ENCODE results near the gene ADGRG6.
"Not testable (repeated sequence)": the region's sequence is repeated elsewhere in the genome, so short reads cannot be mapped to it uniquely, and the experiment has no call there.

ADGRG6 gene

DNA sequence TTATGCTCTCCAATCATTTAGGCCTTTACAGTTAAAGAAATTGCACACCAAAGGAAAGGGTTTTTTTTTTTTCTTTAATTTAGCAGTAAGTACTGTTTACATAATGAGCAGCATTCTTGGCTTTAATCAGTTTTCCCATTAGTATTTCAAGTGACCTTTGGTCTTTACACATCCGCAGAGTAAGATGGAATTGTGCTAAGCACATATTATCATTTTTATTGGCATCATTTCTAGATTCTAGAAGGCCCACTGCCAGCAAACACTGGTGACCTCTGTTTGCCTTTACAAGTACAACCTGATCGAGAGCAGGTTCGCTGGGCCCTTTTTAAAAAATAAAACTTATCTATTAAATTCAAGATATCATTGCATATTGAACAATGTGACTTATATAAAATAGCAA lies 104.3 kb downstream of the ADGRG6 start:
- DNase-seq (ENCODE audit: low read depth in 2 of 3, low spot score in 1 of 3) = no peak

GRCh38 chr6:142407685-142408273 lies 106.0 kb downstream of the ADGRG6 start:
- no peak for DNase-seq (ENCODE audit: low read depth in 2 of 3, low spot score in 1 of 3)

DNA sequence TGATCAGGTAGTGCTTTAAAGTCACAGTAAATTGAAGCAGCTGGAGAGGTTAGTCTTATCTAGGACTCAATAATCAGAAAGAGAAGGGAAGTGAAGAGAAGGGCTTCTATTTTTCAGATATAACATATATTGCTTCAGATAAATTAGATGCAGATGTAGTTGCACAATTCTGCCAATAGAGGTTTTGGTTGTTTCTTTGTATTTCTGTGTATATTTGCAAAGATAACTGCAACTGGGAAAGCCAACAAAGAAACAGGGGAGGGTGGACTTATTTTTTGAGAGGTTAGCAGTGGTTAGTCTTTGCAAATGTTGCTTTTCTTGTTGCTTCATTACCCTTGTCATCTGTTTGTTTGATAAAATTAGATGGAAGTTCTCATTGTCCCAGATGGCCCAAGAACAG lies 106.6 kb downstream of the ADGRG6 start:
- DNase-seq (ENCODE audit: low read depth in 2 of 3, low spot score in 1 of 3) = no peak

DNA sequence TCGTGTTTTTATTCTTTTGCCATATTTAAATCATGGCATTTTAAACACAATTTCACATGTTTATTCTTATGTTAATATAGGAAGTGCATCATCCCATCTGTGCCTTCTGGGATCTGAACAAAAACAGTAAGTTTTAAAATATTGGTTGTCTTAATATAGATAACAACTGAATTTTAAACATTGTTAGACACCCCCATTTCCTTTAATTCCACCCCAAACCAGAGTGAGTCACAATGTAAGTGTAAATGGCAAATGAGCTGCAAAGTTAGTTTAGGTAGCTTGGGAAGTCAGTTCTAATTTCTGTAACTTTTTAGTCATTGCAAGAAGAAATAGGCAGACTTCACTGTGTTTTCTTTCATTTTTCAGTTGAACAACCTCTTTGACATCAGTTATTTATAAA lies 108.0 kb downstream of the ADGRG6 start:
- DNase-seq (ENCODE audit: low read depth in 2 of 3, low spot score in 1 of 3) = no peak

DNA sequence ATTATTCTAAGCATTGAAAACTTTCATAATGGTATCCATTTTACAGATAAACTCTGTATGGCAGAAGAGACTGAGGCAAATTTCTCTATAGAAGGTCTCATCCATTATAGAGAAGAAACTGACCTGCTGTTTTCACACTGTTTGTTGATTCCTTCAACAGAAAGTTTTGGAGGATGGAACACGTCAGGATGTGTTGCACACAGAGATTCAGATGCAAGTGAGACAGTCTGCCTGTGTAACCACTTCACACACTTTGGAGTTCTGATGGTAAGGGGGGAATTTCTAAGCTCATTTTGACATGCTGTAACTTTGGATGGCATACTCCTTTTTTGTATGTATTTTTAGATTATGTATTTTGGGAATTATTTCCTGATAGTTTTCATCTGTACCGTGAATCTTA lies 109.3 kb downstream of the ADGRG6 start:
- no peak for DNase-seq (ENCODE audit: low read depth in 2 of 3, low spot score in 1 of 3)

- no peak for DNase-seq (ENCODE audit: low read depth in 2 of 3, low spot score in 1 of 3)
These were observed 110.4 kb downstream of the ADGRG6 start for GRCh38 chr6:142412241-142412640.

- DNase-seq (ENCODE audit: low read depth in 2 of 3, low spot score in 1 of 3) = no peak
These were observed 110.9 kb downstream of the ADGRG6 start for GRCh38 chr6:142412658-142413057.

DNA sequence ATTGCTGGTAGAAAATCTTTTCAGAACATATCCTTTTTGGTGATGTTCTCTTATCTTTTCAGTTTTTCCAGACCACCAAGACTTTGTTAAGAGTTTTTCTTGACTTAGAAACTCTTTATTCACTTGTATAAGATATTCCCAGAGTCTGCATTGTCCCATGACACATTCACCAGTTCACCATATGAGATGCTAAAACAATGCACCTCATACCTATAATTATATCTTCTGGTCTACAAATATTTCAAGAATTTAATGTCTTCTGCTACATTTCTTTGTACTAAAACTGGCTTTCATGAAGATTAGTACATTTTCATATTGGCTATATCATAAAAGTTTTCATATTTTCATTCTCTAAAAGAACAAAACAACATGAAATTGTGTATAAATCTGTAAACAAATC lies 111.3 kb downstream of the ADGRG6 start:
- no peak for DNase-seq (ENCODE audit: low read depth in 2 of 3, low spot score in 1 of 3)

- no peak for DNase-seq (ENCODE audit: low read depth in 2 of 3, low spot score in 1 of 3)
These were observed 112.8 kb downstream of the ADGRG6 start for GRCh38 chr6:142414462-142415250.

GRCh38 chr6:142416179-142416578 lies 114.4 kb downstream of the ADGRG6 start:
- DNase-seq (ENCODE audit: low read depth in 2 of 3, low spot score in 1 of 3) = no peak

- no peak for DNase-seq (ENCODE audit: low read depth in 2 of 3, low spot score in 1 of 3)
These were observed 114.9 kb downstream of the ADGRG6 start for GRCh38 chr6:142416686-142417085.

- DNase-seq (ENCODE audit: low read depth in 2 of 3, low spot score in 1 of 3) = no peak
These were observed 115.5 kb downstream of the ADGRG6 start for GRCh38 chr6:142417331-142417750.

GRCh38 chr6:142419071-142419470 lies 117.3 kb downstream of the ADGRG6 start:
- DNase-seq (ENCODE audit: low read depth in 2 of 3, low spot score in 1 of 3) = no peak

GRCh38 chr6:142420802-142421201 lies 119.0 kb downstream of the ADGRG6 start:
- DNase-seq (ENCODE audit: low read depth in 2 of 3, low spot score in 1 of 3) = no peak

GRCh38 chr6:142421285-142422117 lies 119.7 kb downstream of the ADGRG6 start:
- no peak for DNase-seq (ENCODE audit: low read depth in 2 of 3, low spot score in 1 of 3)

DNA sequence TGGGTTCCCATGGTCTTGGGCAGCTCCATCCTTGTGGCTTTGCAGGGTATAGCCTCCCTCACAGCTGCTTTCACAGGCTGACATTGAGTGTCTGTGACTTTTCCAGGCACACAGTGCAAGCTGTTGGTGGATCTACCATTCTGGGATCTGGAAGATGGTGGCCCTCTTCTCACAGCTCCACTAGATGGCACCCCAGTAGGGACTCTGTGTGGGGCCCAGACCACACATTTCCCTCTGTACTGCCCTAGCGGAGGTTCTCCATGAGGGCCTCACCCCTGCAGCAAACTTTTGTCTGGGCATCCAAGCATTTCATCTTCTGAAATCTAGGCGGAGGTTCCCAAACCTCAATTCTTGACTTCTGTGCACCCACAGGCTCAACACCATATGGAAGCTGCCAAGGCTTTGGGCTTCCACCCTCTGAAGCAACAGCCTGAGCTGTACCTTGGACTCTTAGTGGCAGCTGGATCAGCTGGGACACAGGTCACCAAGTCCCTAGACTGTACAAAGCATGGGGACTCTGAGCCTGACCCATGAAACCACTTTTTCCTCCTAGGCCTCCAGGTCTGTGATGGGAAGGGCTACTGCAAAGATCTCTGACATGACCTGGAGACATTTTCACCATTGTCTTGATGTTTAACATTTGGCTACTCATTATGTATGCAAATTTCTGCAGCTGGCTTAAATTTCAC lies 124.8 kb downstream of the ADGRG6 start:
- DNase-seq (ENCODE audit: low read depth in 2 of 3, low spot score in 1 of 3) = not testable (repeated sequence)

- DNase-seq (ENCODE audit: low read depth in 2 of 3, low spot score in 1 of 3) = not testable (repeated sequence)
These were observed 126.7 kb downstream of the ADGRG6 start for GRCh38 chr6:142428468-142428867.

DNA sequence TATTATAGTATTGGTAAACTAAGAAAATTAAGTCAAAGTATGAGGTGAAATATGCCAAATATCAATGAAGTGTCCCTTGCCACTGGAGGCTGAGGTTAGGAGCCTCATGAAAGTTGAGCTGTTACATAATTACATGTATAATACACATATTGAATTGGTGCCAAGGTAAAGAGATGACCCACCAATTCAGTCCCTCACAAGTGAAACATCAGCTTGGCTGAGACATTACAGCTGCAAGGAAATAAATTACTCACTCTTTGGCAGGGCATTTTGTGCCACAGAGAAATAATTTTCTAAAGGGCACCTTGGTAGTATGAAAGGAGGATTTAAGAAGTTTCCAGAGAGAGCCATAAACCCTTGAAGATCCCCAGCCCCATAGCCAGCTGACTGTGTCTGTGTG lies 127.4 kb downstream of the ADGRG6 start:
- no peak for DNase-seq (ENCODE audit: low read depth in 2 of 3, low spot score in 1 of 3)

- no peak for DNase-seq (ENCODE audit: low read depth in 2 of 3, low spot score in 1 of 3)
These were observed 131.6 kb downstream of the ADGRG6 start for GRCh38 chr6:142433419-142433818.

- no peak for DNase-seq (ENCODE audit: low read depth in 2 of 3, low spot score in 1 of 3)
These were observed 137.1 kb downstream of the ADGRG6 start for GRCh38 chr6:142438898-142439297.

DNA sequence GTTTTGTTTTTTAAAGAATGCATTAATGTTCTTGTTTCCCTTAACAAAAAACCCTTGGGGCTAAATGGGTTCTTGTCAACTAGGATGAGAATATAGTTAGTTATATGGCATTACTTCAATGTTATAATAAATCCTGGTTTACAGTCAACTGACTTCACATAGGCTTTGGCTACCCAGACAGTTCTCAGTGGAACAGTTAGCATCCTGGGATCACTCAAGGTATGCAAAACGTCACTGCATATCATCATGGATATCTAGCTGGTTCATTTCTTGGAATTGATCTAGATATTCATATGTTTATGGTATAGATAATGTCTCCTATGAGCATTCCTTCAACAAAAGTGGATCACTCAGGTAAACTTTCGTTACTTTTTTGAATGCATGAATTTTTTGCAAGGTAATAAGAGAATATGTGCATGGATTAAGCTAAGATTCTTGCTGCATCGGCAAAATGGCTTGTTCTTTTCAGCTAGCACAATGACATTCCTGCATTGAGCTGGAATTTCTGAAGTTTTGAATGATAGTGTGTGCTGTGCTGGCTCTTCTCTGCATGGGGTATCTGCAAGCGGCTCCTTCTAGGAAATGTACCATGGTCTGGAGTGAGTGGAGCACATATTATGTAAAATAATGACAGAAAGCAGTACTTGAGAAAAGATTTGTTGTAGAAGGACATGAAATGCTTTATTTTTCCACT lies 138.9 kb downstream of the ADGRG6 start:
- DNase-seq (ENCODE audit: low read depth in 2 of 3, low spot score in 1 of 3) = no peak
